KOPT-K1 (cell line): ENCODE measurements around the gene FGG.

Experiments
- H3K27ac ChIP-seq: fragments of 200-600 bp; sonication (generic); 2 replicates; pipeline ENCODE4 v1.5.1; 2016; ENCODE audit warnings: antibody characterized with exemption, mild to moderate bottlenecking, low read depth, low read length; ENCODE audit not compliant: poor library complexity, severe bottlenecking
- H3K36me3 ChIP-seq: fragments of 200-600 bp; sonication (generic); 2 replicates; pipeline ENCODE4 v1.5.1; 2017; ENCODE audit warnings: antibody characterized with exemption, mild to moderate bottlenecking, low read length, moderate library complexity; ENCODE audit not compliant: insufficient read depth
- H3K9me3 ChIP-seq: fragments of 200-600 bp; sonication (generic); 2 replicates; pipeline ENCODE4 v1.5.1; 2017; ENCODE audit warnings: antibody characterized with exemption, low read length, mild to moderate bottlenecking; ENCODE audit not compliant: insufficient read depth, poor library complexity, severe bottlenecking

Gene FGG

DNA sequence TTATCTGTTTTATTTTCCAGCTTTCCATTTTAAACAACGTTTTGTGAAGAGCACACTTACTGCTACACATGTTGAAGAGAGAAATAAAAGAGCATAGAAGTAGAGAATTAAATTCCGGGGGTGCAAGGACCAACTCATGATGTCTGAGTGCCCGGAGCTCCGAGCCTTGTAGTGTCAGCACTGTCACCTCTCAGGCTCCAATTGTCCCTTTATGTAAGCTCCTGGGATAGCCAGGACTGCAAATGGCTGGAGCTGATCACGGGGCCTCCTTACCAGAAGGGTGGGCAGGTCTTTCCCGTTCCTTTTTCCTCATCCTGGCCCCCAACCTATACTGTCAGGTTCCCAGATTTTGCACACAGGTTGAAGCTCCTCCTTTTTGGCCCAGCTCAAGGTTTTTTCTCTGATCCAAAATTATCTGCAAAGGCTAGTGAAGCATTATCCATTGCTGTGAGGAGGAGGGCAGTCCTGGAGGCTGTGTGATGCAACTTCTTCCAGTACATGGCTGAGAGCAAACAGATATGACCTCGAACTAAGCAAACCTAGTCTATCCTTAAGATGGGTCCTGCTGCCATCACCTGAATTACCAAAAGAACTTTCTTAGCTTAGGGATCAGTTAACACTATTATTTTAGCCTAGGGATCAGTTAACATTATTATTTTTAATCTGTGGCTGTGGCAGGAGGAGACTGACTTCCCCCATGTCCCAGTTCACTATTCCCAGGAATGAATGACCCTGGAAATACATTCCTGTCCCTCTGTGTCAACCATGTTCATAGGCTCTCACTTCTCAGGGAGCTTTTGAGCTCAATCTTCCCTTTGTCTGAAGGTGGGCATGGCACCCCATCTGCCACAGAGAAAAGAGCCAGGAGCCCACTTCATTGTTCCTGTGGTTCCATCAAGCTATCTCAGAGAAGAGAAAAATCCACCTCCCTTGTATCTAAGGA, at the start of gene FGG:
FGG (minus strand) TSS at position 185 of the 943 bp plus-strand sequence; CDS start at position 138, 47 bp downstream.
- no peak within 1 kb of the TSS for H3K27ac ChIP-seq
- no peaks in the 10 kb centered on the region for H3K36me3 ChIP-seq
- H3K9me3 ChIP-seq: no peaks in the 10 kb centered on the region

DNA sequence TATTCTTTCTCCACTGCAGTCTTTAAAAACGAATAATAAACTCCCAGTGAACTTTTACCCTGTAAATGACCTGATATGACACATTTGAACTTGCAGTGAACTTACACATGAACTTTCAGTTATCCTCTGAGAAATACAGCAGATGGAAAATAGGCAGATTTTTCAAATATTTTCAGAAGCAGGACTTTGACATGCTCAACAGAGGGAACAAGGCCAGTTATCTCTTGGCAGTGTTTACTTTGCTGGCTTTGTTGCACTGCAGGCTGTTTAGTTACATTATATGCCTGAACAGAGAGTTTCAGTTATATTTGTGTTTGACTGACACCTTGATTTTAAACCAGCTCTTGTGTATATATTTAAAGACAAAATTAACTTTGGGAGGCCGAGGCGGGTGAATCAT, 47.6 kb upstream of the FGG start:
- H3K9me3 ChIP-seq: no peaks in the 10 kb centered on the region
- no peak overlapping the region for H3K27ac ChIP-seq
- no peaks in the 10 kb centered on the region for H3K36me3 ChIP-seq

DNA sequence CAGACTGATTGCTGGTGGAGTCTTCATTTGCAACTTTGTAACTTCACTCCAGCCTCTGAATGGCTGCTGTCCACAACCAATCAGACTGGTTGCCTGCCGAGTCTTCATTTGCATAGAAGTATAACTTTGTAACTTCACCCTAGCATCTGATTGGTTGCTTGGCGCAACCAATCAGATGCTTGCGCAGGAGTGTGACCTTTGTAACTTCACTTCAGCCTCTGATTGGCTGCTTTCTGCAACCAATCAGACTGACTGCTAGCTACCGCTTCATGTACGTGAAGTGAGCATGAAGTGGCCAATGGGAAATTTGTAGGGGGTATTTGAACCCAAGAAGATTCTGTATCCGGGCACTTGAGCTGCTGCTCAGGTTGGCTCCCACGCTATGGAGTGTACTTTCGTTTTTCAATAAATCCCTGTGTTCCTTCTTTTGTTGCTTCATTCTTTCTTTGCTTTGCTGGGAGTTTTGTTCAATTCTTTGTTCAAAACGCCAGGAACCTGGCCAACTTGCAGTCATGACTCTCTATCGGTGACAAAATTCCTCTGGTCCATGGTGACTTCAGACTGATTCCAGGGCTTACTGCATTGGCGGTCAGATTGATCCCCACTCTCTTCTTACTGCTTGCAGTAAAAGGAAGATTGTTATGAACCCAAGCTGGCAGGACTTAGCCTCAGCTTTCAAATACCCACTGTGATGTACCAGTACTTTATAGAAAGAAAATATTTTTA, 46.4 kb upstream of the FGG start:
- Histone ChIP-seq H3K36me3 (no peaks in the 10 kb centered on the region), H3K27ac (no peak overlapping the region), H3K9me3 (no peaks in the 10 kb centered on the region)

DNA sequence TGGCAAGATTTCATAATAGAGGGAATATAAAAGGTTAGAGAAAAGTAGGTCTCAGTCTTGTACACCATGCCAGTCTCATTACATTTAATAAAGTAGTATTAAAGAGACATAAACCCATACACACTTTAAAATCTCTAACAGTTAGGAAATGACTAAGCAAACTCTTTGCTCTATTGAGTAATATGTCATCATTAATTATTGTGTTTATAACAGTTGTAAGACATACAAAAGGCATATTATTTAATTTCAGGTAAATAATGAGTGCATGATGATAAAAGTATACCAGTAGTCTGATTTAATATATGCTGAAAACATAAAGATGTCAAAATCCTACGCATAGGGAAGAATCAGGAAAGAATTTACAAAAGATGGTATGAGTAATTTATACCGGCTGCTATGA, 31.0 kb upstream of the FGG start:
- no peaks in the 10 kb centered on the region for H3K36me3 ChIP-seq
- no peaks in the 10 kb centered on the region for H3K9me3 ChIP-seq
- H3K27ac ChIP-seq: no peak overlapping the region

DNA sequence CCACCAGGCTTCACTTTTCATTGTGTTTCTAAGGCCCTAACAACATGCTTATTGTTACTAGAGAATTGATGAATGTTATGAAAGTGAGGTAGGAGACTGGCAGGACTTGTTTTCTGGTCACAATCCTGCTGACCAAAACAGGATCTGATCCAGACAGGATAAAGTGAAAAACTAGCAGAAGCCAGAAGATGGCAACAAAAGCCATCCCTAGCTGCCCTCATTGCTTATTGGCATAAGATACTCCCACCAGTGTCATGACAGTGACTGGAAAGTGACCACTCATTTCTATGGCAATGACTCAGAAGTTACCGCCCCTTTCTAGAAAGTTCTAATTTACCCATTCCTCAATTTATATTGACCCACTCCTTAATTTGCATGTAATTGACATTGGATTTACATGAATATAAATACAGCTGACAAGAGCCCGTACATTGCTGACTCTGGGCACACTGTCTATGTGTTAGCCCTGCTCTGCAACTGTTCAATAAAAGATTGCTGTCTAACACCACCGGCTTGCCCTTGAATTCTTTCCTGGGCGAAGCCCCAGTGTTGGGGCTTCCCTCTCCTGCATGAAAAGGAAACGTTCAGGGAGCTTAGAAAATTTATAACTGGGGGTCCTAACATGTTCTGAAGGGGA, 30.0 kb upstream of the FGG start:
- Histone ChIP-seq H3K27ac (no peak overlapping the region), H3K36me3 (no peaks in the 10 kb centered on the region), H3K9me3 (no peaks in the 10 kb centered on the region)

DNA sequence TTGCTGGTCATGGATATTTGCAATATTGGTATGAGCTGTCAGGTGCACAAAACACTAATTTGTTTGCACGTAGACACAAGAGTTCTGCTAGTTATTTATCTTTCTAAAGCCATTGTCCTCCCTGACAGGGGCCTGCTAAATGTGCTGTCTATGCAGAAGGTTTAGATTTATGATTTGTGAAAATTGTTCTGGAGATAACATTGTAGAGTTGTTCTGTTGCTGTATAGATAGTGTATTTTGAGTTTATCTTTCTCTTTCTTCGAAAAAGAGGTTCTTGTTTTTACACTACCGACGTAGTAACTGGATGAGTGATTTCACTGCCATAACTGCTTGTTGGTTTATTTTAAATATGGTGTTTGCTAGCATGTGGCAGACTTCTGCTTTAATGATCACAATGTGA, 28.5 kb upstream of the FGG start:
- H3K9me3 ChIP-seq: no peaks in the 10 kb centered on the region

DNA sequence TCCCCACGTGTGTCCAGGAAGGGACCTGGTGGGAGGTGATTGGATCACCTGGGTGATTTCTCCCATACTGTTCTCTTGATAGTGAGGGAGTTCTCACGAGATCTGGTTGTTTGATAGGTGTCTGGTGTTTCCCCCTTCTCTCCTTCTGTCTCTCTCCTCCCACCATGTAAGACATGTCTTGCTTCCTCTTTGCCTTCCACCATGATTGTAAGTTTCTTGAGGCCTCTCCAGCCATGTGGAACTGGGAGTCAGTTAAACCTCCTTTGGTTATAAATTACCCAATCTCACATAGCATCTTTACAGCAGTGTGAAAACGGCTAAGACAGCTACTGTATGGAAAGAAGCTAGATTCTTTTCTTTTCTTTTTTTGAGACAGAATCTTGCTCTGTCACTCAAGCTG, 21.6 kb upstream of the FGG start:
- Histone ChIP-seq H3K9me3 (no peaks in the 10 kb centered on the region), H3K27ac (no peak overlapping the region), H3K36me3 (no peaks in the 10 kb centered on the region)

More for the DNA sequence above, 28.5 kb upstream of the FGG start:
- H3K36me3 ChIP-seq: no peaks in the 10 kb centered on the region
- H3K27ac ChIP-seq: no peak overlapping the region

DNA sequence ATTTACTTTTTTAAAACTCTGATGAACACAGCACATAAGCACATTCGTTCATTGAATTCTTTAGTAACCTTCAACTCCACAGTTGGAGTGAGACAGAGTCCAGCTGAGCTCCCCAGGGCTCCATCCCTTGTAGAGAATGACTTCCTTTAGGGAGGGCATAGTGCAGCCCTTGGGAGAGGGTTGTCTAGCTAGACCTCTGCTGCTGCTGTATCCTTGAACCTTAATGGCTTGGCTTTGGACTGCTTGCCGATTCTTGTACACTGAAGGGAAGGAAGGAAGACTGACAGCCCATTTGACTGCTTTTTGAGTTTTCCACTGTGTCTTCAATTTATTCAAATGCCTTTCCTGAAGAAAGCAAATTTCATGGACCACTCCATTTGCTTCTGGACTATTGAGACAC, 19.4 kb upstream of the FGG start:
- Histone ChIP-seq H3K27ac (no peak overlapping the region), H3K9me3 (no peaks in the 10 kb centered on the region), H3K36me3 (no peaks in the 10 kb centered on the region)

DNA sequence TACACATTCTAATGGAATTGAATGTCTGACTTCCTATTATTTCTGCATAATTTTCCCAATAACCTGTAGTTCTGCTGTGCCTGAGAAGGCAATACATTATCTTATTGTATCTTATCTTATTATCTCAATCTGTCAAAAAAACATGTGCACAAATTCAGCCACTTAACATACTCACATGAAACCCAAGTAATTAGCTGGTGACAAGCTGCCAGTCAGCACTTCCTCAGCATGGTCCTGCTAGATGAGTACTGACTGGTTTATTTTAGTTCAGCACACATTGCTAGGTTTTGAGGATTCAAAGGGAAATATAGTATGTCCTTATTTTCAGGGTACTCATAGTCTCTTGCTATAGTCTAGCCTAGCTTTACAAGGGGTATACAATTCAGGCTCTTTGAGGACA, 17.9 kb upstream of the FGG start:
- H3K36me3 ChIP-seq: no peaks in the 10 kb centered on the region
- H3K9me3 ChIP-seq: no peaks in the 10 kb centered on the region
- no peak overlapping the region for H3K27ac ChIP-seq

DNA sequence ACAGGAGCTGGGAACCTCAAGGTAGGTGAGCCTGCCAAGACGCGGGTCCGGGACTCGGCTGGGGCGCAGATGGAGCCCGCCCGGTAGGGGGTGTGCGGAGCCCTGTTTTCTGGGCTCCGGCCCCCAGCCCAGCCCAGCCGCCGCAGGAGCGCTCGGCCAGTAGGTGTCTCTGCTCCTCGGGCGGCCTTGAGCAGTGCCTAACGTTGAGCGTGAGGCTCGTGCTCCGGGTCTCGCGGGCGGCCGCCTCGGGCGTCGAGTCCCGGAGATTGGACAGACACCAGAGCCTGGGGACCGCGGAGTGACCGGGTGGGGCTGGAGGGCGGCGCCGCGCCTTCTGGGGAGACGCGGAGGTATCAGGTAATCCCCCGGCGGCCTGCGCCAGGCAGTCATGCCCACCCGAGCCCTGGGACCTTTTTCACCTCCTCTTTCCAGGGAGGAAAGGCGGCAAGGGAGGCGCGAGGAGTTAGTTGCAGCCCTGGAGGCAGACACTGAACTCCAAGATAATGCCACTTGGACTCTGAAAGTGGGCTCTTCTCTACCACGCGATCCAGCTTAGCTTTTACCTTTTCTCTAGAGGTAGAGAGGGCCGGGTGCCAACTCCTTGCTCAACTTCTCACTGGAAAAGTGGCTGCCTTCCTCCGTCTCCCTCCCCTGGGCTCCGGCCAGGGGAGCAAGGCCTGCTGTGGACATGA, 14.5 kb upstream of the FGG start:
- Histone ChIP-seq H3K27ac (no peak overlapping the region), H3K36me3 (no peaks in the 10 kb centered on the region), H3K9me3 (no peaks in the 10 kb centered on the region)

DNA sequence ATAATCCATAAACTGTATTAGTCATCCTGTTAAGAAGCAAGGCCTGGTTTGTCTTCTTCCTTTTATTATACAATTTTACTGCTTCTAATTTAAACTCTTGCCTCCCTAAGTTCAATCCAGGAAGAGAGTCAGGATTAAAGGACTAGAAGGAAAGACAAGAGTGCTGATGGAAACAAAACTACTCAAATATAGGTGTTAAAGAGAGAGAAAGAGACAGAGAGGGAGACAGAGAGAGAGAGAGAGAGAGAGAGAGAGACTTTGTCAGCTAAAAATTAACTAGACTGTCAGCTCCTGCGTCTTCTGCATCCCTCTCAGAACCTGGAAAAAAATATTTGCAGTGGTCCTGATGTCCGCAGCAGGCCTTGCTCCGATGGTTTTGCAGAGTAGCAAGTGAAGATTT, 13.5 kb upstream of the FGG start:
- H3K36me3 ChIP-seq: no peaks in the 10 kb centered on the region
- H3K27ac ChIP-seq: no peak overlapping the region
- no peaks in the 10 kb centered on the region for H3K9me3 ChIP-seq

DNA sequence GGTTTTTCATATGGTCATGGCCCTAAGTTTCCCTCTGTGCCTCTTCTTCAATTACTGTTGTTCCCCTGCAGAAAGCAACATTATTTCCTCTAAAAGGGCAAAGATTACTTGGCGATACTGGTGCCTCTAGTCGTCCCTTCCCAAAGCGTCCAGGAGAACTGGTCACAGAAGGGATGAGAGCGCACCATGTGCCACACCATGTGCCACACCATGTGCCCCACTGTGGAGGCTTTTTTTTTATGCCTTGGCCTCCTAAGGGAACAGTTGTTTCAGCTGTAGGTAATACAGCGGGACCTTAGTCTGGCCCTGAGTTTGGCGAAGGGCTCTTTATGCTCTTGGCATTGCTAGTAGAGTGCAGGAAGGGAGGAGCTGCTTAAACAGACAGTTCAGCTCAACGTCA, 11.5 kb upstream of the FGG start:
- H3K9me3 ChIP-seq: no peaks in the 10 kb centered on the region
- no peak overlapping the region for H3K27ac ChIP-seq
- H3K36me3 ChIP-seq: no peaks in the 10 kb centered on the region

DNA sequence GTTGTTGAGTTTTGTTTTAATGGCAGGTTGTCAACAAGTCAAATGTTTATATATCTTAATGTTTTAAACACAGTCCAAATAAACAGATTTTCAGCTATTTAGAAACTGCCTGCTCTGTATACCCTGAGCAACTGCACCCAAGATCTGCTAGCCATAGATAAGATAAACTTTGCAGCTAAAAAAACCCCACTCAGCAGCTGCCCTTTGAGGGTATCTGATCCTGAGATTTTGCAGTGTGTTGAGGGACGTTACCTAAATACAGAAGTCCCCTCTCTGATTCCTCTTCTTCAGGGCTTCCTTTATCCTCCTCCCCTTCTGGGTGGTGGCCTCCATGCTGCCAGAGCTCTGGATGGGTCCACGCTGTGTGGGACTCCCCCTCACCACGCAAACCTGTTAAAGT, 11.0 kb upstream of the FGG start:
- Histone ChIP-seq H3K9me3 (no peaks in the 10 kb centered on the region), H3K27ac (no peak overlapping the region), H3K36me3 (no peaks in the 10 kb centered on the region)

DNA sequence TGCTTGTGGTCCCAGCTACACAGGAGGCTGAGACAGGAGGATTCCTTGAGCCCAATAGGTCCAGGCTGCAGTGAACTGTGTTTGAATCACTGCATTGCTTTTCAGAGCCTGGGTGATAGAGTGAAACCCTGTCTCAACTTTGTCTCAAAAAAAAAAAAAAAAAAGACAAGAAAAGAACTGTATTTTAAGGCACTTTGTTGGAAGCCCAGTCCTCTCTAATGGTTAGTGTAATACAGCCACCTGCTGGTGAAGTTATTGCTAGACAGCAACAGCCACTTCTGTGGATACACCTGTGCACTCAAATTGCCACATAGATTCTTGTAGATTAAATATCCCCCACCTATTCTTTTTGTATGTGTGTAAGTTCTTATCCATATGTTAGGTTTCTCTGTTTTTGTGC, 10.1 kb upstream of the FGG start:
- H3K27ac ChIP-seq: no peak overlapping the region
- H3K9me3 ChIP-seq: no peaks in the 10 kb centered on the region

DNA sequence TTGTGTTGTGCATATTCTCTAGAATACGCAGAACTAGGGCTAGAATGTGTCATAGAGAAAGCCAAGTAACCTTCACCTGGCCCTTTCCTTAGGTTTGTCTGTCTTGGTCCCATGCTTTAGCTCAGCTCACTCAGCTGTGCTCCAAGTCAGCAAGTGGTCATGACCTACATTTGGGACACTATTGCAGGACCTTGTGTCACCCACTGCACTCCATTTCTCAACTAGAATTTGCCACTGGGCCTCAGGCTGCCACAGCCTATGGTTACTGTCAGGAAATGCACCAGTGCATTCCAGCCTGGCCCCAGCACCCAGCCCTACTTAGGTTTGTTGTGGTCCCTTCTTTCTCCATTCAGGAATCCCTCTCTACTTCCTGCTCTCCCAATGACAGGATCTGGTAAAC, 7.7 kb upstream of the FGG start:
- Histone ChIP-seq H3K9me3 (no peaks in the 10 kb centered on the region), H3K27ac (no peak overlapping the region), H3K36me3 (no peaks in the 10 kb centered on the region)

More for the DNA sequence above, 10.1 kb upstream of the FGG start:
- no peaks in the 10 kb centered on the region for H3K36me3 ChIP-seq
